Brain pericyte (primary cell): ENCODE results near the gene FGF5.
"Not testable (repeated sequence)": the region's sequence is repeated elsewhere in the genome, so short reads cannot be mapped to it uniquely, and the experiment has no call there.

Source experiments
- DNase-seq: peaks from one replicate; pipeline ENCODE4 v3.0.0-alpha.2; 2012; ENCODE audit warnings: low read depth, low spot score

The FGF5 gene

GRCh38 chr4:80253510-80253909 is 13.0 kb upstream of the FGF5 start:
- DNase-seq = no peak

DNA sequence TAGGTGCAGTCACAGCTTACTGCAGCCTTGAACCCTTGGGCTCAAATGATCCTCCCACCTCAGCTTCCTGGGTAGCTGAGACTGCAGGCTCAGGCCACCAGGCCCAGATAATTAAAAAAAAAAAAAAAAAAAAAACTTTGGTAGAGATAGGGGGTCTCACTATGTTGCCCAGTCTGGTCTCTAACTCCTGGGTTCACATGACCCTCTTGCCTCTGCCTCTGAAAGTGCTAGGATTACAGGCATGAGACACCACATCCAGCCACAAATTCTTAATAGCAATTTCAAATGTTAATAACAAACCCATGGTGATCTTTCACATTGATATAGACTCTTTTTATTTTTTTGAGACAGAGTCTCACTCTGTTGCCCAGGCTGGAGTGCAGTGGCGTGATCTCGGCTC is 12.3 kb upstream of the FGF5 start:
- DNase-seq = no peak

GRCh38 chr4:80255329-80256095 is 11.0 kb upstream of the FGF5 start:
- DNase-seq = no peak

DNA sequence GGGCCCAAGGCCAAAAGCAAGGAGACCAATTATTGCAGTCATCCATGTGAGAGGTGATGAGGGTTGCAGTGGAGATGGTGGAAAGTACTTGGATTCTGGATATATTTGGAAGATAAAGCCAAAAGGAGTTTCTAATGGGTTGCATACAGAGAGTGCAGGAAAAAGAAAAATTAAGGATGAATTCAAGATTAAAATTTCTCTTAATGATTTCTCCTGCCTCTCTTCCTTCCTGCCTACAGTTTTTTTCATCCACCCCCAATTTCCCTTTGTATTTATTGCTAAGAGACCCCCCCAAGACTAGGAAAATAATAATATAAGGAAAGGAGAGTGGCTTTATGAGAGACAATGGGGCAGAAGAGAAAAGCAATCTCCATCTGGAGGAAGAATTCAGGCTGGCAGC is 8.6 kb upstream of the FGF5 start:
- no peak for DNase-seq

- DNase-seq = no peak
Observed at GRCh38 chr4:80259012-80259411, 7.5 kb upstream of the FGF5 start.

GRCh38 chr4:80259817-80260216 is 6.6 kb upstream of the FGF5 start:
- no peak for DNase-seq

- DNase-seq = no peak
Observed at GRCh38 chr4:80261989-80262600, 4.4 kb upstream of the FGF5 start.

GRCh38 chr4:80263541-80264351 is 2.7 kb upstream of the FGF5 start:
- no peak for DNase-seq

GRCh38 chr4:80264352-80264647 is 2.2 kb upstream of the FGF5 start:
- no peak for DNase-seq

- DNase-seq = no peak
Observed at GRCh38 chr4:80264825-80265224, 1.6 kb upstream of the FGF5 start.

GRCh38 chr4:80265571-80266252 is 752 bp upstream of the FGF5 start:
- DNase-seq = no peak

DNA sequence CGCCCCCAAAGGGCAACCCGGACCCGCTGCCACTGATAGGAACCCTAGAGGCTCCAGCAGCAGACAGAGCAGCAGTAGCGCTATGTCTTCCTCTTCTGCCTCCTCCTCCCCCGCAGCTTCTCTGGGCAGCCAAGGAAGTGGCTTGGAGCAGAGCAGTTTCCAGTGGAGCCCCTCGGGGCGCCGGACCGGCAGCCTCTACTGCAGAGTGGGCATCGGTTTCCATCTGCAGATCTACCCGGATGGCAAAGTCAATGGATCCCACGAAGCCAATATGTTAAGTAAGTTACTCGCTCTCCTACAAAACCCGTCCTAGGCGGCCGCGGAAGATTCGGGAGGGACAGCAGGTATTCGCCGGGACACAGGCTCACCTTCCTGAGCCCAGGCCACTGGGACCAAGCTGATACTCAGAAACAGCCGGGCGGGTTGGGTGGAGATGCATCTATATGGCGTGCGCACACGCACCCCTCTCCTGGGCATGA is 477 bp downstream of the FGF5 start:
- DNase-seq = no peak

DNA sequence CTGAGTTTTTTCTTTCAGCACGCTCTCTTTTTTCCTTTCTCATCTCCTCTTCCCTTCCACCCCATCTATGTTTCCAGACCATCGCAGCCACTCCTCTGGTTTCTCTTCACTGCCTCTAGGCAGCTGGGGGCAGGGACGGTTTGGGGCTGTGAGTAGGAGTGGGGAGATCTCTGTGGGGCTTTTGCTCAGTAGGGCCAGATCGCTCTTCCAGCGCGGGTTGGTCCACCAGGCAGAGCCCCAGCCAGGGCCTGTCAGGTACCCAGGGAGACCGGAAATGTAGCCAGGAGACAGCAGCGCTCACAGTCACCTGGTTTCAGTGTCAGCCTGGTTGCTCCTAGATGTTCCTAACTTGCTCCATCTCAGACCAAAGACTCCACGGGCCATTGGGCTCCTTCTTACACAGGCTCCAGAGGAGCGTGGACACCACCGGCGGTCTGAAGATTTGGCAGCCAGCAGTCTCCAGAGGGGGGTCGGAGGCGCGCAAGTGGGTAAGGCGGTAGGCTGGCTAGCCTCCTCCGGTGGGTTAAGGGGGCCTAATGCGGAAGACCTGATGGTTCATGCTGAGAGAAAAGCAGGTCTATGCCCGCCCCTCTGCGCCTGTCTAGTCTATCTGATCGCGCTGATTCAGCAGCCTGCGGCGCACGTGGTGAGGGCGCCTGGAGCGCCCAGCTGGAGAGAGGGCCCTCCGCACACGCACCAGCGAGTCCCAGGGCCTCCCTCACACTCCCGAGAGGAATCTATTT is 1.8 kb downstream of the FGF5 start:
- DNase-seq = no peak

DNA sequence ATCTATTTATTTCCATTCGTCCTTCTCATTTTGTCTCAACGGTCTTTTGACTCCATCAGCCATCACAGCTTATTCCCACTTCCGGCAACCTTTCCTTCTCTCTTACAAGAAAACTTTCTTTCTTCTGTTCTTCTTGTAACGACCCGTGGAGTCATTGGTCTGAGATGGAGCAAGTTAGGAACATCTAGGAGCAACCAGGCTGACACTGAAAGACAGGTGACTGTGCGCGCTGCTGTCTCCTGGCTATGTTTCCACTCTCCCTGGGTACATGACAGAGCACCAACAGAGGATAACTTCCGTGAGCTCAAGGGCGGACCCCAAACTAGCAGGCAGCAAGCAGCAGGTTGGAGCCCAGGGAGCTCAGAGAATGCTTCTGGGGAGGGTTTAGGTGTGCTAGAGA is 2.5 kb downstream of the FGF5 start:
- no peak for DNase-seq

DNA sequence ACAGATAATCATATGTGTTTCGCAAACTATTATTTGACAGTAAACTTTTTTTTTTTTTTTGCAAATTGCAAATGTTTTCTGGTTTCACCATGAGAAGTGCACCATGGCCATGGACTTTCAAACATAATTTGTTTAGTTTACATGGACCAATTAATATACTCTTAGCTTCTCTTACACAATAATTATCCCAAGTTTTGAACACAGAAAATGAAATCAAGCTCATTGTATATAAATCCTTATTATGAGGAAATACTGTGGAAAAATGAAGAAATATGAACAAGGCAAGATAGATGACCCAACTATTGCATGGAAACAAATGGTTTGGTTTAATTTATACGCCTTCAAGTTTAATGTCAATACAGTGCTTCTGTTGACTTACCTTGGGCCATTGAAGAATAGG is 3.9 kb downstream of the FGF5 start:
- DNase-seq = no peak

- no peak for DNase-seq
Observed at GRCh38 chr4:80270868-80271267, 4.4 kb downstream of the FGF5 start.

GRCh38 chr4:80271801-80272200 is 5.3 kb downstream of the FGF5 start:
- no peak for DNase-seq

GRCh38 chr4:80276931-80277330 is 10.5 kb downstream of the FGF5 start:
- DNase-seq = no peak

DNA sequence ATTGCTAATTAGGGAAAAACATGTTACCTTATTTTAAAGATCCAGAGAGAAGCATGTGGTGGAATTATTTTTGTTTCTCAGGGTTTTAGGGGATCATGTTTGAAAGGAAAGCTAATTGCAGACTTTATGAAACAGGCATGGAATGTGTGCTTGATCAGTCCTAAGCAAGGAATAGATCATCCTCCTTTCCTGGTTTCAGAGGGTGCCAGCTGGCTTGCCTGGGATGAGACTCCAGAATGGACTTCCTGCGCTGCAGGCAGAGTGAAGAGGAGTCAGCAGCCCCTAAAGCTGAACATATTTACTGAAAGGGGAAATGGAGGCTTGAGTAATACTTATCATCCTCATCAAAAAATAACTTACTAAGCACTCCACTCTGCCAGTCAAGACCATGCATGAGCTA is 13.3 kb downstream of the FGF5 start:
- no peak for DNase-seq

- no peak for DNase-seq
Observed at GRCh38 chr4:80286451-80286850, 20.0 kb downstream of the FGF5 start.

GRCh38 chr4:80290665-80291064 is 24.2 kb downstream of the FGF5 start:
- not testable (repeated sequence) for DNase-seq
